Fibroblast of the conjunctiva (primary cell): ENCODE data around the gene ZDHHC14.
"Not testable (repeated sequence)": the region's sequence is repeated elsewhere in the genome, so short reads cannot be mapped to it uniquely, and the experiment has no call there.

Experiments
- DNase-seq: peaks from one replicate; pipeline ENCODE4 v3.0.0-alpha.2; 2010; ENCODE audit warnings: low read depth

ZDHHC14 gene

GRCh38 chr6:157467339-157467738 is 86.3 kb downstream of the ZDHHC14 start:
- not testable (repeated sequence) for DNase-seq

DNA sequence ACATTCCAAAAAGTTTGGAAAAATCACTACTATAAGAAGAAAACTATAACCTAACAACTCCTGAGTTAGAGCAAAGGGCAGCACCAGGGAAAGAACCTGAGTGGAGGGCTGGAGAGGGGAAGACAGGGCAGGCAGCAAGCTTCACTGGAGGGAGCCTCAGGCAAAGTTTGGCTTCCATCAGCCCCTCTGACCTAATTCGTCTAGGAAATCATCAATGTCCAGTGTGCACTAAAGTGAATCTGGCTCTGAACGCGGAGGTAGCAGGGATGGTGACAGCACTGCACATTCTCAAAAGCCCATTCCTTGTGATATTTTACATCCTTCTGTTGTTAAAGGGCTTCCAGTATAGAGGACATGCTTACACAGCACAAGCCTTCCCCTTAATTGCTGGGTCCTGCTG is 87.1 kb downstream of the ZDHHC14 start:
- DNase-seq, result no peak

DNA sequence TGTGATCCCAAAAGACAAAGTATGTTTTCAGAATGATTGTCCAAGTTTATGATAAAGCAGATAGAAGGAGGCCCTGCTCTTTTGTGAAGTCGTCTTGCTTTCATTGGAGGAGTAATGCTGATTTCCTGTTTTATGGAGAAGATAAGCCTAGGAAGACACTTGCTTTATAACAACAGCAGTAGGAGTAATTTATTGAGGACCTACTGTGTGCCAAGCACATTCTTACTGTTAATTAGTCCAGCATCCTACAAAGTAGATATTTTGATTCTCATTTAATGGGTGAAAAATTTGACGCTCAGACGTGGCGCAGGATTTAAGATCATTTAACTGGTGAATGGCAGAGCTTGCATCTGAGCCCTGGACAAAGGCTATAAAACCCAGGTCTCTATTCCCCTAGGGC is 87.6 kb downstream of the ZDHHC14 start:
- no peak for DNase-seq

DNA sequence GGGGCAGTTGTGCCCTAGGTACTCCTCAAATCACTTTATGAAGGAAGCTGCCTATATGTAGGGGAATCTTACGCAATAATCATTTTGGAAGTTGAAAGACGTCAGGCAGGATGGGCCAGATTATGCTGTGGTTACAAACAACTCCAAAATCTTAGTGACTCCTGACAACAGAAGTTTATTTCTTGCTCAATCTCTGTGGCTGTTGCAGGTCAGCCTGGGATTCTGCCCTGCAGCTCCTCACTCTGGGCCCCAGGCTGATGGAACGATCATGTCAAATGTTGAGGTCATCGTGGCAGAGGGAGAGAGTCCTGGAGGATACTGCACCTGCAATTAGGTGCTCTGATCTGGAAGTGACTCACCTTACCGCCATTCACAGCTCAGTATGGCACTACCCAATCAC is 88.4 kb downstream of the ZDHHC14 start:
- DNase-seq, result peak; percentile 3

DNA sequence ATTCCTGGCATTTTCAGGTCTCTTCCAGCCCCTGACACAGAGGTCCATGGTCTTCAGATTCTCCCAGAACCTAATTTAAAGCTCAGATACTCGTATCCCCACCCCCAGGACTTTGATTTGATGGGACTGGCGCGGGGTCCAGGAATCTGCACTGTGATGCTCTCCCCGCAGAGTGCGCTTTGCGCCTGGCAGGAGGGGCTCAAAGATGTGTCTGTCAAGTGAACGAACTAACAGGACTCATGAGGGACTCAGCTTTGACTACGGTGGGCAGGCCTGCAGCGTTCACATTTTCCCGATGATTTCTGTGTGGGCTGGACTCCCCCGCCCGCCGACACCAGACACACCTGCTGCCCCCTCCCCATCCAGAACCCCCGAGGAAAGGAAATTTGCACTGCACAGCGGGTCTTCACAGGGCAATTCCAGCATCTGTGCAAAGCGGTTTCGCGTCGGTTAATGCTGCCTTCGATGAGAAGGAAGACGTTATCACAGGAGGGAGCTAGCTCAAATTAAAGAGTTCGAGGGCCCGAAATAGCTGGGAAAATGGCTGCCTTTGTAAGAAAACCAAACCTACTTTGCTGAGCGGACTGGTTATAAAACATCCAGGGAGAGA is 90.2 kb downstream of the ZDHHC14 start:
- no peak for DNase-seq

DNA sequence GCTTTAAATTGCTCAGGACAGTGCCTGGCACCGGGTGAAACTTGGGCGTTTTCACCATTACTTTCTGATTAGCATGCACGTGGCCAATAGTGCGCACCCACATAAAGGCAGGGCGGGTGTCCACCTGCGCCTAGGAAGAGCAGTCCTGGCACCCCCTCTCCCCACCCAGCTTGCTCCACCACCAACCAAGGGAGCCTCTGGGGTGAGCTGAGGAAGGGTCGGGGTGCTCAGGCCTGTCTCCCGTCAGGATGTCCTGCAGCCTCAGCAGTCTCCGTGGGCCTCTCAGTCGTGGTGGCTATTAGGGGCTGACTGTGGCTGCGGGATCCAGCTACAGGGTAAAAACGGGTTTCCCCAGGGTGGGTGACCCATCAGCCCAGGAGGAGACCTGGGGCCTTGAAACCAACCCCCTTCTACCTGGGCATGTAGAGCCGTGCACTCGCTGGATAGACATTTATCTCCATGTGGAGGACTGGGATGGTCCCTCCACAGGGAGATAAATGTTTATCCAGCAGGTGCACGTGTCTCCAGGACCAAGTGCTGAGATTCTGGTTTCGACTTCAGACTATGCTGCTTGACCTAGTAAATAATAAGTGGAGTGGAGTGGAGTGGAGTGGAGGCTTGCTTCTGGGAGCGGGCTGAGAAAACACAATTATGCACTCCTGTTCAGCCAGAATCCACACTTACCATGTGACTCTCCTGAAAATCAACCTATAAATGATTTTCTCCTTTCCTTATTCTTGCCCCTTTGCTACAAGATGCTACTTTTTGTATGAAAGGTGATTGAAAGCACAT is 91.1 kb downstream of the ZDHHC14 start:
- DNase-seq, result no peak

DNA sequence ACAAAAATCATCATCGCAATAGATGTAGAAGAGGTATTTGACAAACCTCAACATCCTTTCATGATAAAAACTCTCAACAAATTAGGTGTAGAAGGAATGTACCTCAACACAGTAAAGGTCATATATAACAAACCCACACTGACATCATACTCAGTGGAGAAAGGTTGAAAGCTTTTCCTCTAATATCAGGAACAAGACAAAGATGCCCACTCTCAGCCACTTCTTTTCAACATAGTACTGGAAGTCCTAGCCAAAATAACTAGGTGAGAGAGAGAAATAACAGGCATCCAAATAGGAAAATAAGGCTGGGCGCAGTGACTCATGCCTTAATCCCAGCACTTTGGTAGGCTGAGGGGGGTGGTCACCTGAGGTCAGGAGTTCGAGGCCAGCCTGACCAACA is 95.8 kb downstream of the ZDHHC14 start:
- no peak for DNase-seq

GRCh38 chr6:157478926-157479325 is 97.9 kb downstream of the ZDHHC14 start:
- no peak for DNase-seq

DNA sequence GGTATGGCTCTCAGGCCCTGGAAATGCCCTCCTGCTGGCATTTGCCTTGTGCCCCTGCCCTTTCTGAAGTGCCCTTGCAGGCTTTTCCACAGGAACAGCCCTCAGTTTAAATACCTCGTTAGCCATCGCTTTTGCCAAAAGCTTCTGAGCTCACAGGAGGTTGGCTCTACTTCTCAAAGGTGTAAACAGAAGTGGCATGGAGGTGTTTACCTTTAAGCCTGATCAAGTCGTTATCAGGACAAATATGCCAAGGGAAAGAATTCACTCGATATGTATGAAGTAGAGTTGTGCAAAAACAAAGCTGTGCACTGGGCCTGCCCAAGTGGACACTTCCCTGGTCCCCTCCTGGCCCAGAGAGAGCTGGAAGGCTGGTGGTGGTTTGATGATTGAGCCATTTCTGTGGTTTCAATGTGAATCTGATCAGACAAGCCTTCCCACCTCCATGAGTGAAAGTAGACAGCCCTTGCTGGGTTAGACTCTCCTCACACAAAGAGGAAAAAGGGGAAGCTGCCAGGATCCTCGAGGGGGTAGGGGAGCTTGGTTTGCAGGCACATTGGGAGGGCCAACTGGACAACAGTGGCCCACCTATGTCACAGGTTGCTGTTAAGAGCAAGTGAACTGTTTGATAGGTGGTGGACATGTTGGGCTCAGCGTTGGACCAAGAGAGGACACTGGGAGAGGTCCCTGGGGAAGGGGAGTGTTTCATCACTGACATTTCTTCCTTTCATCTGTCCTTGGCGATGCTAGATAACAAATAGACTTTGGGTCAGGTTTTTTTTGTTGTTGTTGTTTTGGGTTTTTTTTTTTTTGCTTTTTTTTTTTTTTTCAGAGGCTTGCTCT is 98.7 kb downstream of the ZDHHC14 start:
- DNase-seq, result no peak

GRCh38 chr6:157481189-157481864 is 100.3 kb downstream of the ZDHHC14 start:
- no peak for DNase-seq

DNA sequence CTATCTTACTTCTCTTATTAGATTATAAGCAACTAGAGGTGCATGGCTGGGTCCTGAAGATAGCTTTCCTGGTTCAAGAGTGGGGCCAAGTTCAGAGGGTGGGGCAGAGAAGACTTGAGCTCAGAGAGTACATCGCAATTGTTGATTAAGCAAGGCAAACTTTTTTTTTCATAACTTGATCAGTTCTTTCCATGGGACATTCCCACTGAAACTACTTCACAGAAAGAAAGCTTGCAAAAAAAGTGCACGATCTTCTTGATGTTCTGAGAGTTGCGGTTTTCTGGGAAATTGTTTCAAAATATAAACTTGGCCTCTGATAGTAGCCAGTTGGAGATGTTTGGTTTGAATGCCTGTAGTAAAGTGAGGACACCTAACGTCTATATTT is 100.9 kb downstream of the ZDHHC14 start:
- no peak for DNase-seq

- DNase-seq, result no peak
Observed at GRCh38 chr6:157483770-157484169, 102.8 kb downstream of the ZDHHC14 start.

- DNase-seq, result no peak
Observed at GRCh38 chr6:157484181-157484580, 103.2 kb downstream of the ZDHHC14 start.

DNA sequence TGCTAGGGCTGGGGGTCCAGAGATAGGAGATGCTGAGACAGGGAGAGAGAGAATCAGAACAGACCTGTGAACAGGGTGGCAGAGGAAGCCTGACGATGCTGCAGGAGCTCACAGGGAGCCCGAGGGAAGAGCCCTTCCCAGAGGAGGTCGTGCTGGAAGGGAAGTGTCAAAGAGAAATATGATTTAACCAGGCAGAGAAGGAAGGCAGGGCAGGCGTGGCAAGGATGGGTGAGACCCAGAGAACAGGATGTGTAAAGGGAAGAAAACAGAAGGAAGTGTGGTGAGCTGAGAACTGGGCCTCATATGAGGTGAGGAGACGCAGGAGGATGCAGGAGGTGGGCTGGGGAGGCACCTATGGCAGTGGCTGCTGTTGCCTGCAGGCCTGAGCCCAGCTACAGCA is 105.6 kb downstream of the ZDHHC14 start:
- DNase-seq, result no peak

- DNase-seq, result no peak
Observed at GRCh38 chr6:157487110-157487773, 106.3 kb downstream of the ZDHHC14 start.

GRCh38 chr6:157488058-157488457 is 107.1 kb downstream of the ZDHHC14 start:
- no peak for DNase-seq

- DNase-seq, result no peak
Observed at GRCh38 chr6:157488716-157489118, 107.7 kb downstream of the ZDHHC14 start.

- no peak for DNase-seq
Observed at GRCh38 chr6:157490611-157491269, 109.8 kb downstream of the ZDHHC14 start.

GRCh38 chr6:157491571-157492232 is 110.7 kb downstream of the ZDHHC14 start:
- DNase-seq, result no peak

DNA sequence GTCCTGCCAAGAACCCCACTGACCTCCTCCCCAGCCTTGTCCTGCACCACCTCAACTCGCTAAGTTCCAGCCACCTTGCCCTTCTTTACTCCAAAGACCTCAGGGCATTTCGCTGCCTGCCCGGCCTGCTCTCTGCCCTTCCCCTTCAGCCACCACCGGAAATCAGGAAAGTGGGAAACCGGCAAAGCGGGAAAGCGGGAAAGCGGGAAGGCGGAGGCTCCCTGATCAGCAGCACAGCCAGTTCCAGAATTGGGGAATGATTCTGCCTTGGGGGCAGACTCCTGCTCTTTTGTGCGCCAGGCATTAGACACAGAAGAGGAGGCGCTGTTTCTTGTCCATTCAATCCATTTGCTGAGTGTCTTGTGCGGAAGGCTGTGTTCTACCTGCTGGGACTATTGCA is 111.3 kb downstream of the ZDHHC14 start:
- DNase-seq, result no peak

GRCh38 chr6:157492741-157493140 is 111.8 kb downstream of the ZDHHC14 start:
- DNase-seq, result no peak
